ENCODE measurements around the gene AQP7. TPM values are rescaled to one million over a fixed set of nuclear protein-coding genes. Genes with fewer than 3 reads are reported as not detected.

Gene AQP7
- total RNA-seq, 1 donor from 2014 or later = 323 TPM

Other genes starting within 250 kb of the AQP7 start
- gene B4GALT1, start 235.2 kb downstream of the AQP7 start, total RNA-seq = 115 TPM
- gene SPINK4, start 162.4 kb downstream of the AQP7 start, total RNA-seq = not detected
- gene BAG1, start 137.9 kb downstream of the AQP7 start, total RNA-seq = 131 TPM
- gene CHMP5, start 137.5 kb downstream of the AQP7 start, total RNA-seq = 52.0 TPM
- 39.1 TPM for gene NFX1, start 112.1 kb downstream of the AQP7 start, total RNA-seq
- gene AQP3, start 45.0 kb upstream of the AQP7 start, total RNA-seq = 27.7 TPM
- gene NOL6, start 71.4 kb upstream of the AQP7 start, total RNA-seq = 35.7 TPM
- gene ANKRD18B, start 121.7 kb upstream of the AQP7 start, total RNA-seq = not detected